ENCODE data around the gene ABCA7. TPM values are rescaled to one million over a fixed set of nuclear protein-coding genes. Genes with fewer than 3 reads are reported as not detected.
A peak's percentile ranks its signal among the peaks of the same experiment; 100 is the strongest.

The ABCA7 gene
- total RNA-seq, 2 donors from 2014 or later = 33.7 to 87.3 TPM

GRCh38 chr19:1105008-1105872 lies 65.3 kb downstream of the ABCA7 start:
- no peaks in the 10 kb centered on the region for H3K27me3 ChIP-seq
- 0 to 33% methylated on average over 9 to 67 of the region's 69 CpGs for WGBS, 2 donors
- DNase-seq = peak; percentile 49 to 53 (median 52)
- H3K36me3 ChIP-seq (replicated peaks in 1 of 2; ENCODE audit: insufficient read depth in 1 of 2, low read depth in 2 of 2) = no peaks in the 10 kb centered on the region
- intact Hi-C loops (cut with DNase I) = no loop called here
- H3K27ac ChIP-seq = peak overlapping the region; percentile 94 to 99 (median 98)
- no peak for ATAC-seq
- peaks cover 42% of the 10 kb centered on the region for H3K4me1 ChIP-seq
- H3K9me3 ChIP-seq = no peaks in the 10 kb centered on the region
- TF ChIP-seq POLR2A (IDR thresholded peaks at IDR 0.05) (no peak), CTCF (IDR thresholded peaks at IDR 0.05) (no peak)
- H3K4me3 ChIP-seq = peak overlapping the region; percentile 48 to 72

GRCh38 chr19:1105873-1106840 lies 66.2 kb downstream of the ABCA7 start:
- TF ChIP-seq CTCF (IDR thresholded peaks at IDR 0.05) (no peak), POLR2A (IDR thresholded peaks at IDR 0.05) (no peak)
- WGBS, 2 donors = 88 to 95% methylated on average over 8 to 29 of the region's 32 CpGs
- no peaks in the 10 kb centered on the region for H3K9me3 ChIP-seq
- no peak overlapping the region for H3K4me3 ChIP-seq
- no peaks in the 10 kb centered on the region for H3K27me3 ChIP-seq
- no peaks in the 10 kb centered on the region for H3K36me3 ChIP-seq (replicated peaks in 1 of 2; ENCODE audit: insufficient read depth in 1 of 2, low read depth in 2 of 2)
- H3K4me1 ChIP-seq = peaks cover 38% of the 10 kb centered on the region
- ATAC-seq (no peak), DNase-seq (no peak)
- intact Hi-C loops (cut with DNase I) = no loop called here
- H3K27ac ChIP-seq = no peak overlapping the region

GRCh38 chr19:1106841-1107660 lies 67.1 kb downstream of the ABCA7 start:
- WGBS, 2 donors = 76 to 81% methylated on average over 6 to 16 of the region's 17 CpGs
- H3K27ac ChIP-seq = no peak overlapping the region
- no peaks in the 10 kb centered on the region for H3K36me3 ChIP-seq (replicated peaks in 1 of 2; ENCODE audit: insufficient read depth in 1 of 2, low read depth in 2 of 2)
- peaks cover 29% of the 10 kb centered on the region for H3K4me1 ChIP-seq
- intact Hi-C loops (cut with DNase I) = no loop called here
- H3K4me3 ChIP-seq = no peak overlapping the region
- H3K9me3 ChIP-seq = no peaks in the 10 kb centered on the region
- H3K27me3 ChIP-seq = no peaks in the 10 kb centered on the region
- DNase-seq (no peak), ATAC-seq (no peak)
- TF ChIP-seq POLR2A (IDR thresholded peaks at IDR 0.05) (no peak), CTCF (IDR thresholded peaks at IDR 0.05) (no peak)

GRCh38 chr19:1107661-1108261 lies 67.9 kb downstream of the ABCA7 start:
- H3K4me1 ChIP-seq = peaks cover 28% of the 10 kb centered on the region

More at GRCh38 chr19:1107661-1108261, 67.9 kb downstream of the ABCA7 start:
- no peak overlapping the region for H3K27ac ChIP-seq
- intact Hi-C loops (cut with DNase I) = no loop called here
- no peaks in the 10 kb centered on the region for H3K36me3 ChIP-seq (replicated peaks in 1 of 2; ENCODE audit: insufficient read depth in 1 of 2, low read depth in 2 of 2)
- H3K4me3 ChIP-seq = no peak overlapping the region
- H3K9me3 ChIP-seq = no peaks in the 10 kb centered on the region
- no peak for TF ChIP-seq CTCF (IDR thresholded peaks at IDR 0.05)
- DNase-seq = no peak
- H3K27me3 ChIP-seq = no peaks in the 10 kb centered on the region
- 92 to 94% methylated on average over 8 to 22 of the region's 25 CpGs for WGBS, 2 donors
- no peak for ATAC-seq
